GM18867 (cell line): ENCODE results near the gene OPTC.

Source experiments
- ATAC-seq: cut with Tn5 transposase; IDR thresholded peaks from one replicate; pipeline ENCODE4 v1.9.1; 2021; ENCODE audit warnings: mild to moderate bottlenecking, moderate library complexity; ENCODE audit not compliant: unreplicated experiment

OPTC gene

GRCh38 chr1:203488539-203488938 is 5.4 kb upstream of the OPTC start:
- ATAC-seq: no peak

- no peak for ATAC-seq
Observed at GRCh38 chr1:203490607-203491006, 3.3 kb upstream of the OPTC start.

GRCh38 chr1:203491664-203492063 is 2.3 kb upstream of the OPTC start:
- ATAC-seq: no peak

GRCh38 chr1:203492082-203492747 is 1.7 kb upstream of the OPTC start:
- ATAC-seq: no peak

- ATAC-seq: no peak
Observed at GRCh38 chr1:203492748-203493130, 1.2 kb upstream of the OPTC start.

- ATAC-seq: no peak
Observed at GRCh38 chr1:203495845-203496244, 1.9 kb downstream of the OPTC start.

- ATAC-seq: no peak
Observed at GRCh38 chr1:203497269-203497777, 3.4 kb downstream of the OPTC start.

GRCh38 chr1:203499643-203500278 is 5.8 kb downstream of the OPTC start:
- no peak for ATAC-seq

GRCh38 chr1:203500279-203500678 is 6.3 kb downstream of the OPTC start:
- ATAC-seq: no peak

- ATAC-seq: no peak
Observed at GRCh38 chr1:203503836-203504235, 9.9 kb downstream of the OPTC start.

- ATAC-seq: peak; percentile 46
Observed at GRCh38 chr1:203504400-203505250, 10.7 kb downstream of the OPTC start.

GRCh38 chr1:203505526-203506204 is 11.7 kb downstream of the OPTC start:
- ATAC-seq: no peak

GRCh38 chr1:203506858-203507626 is 13.1 kb downstream of the OPTC start:
- ATAC-seq: no peak

- ATAC-seq: no peak
Observed at GRCh38 chr1:203507759-203508158, 13.8 kb downstream of the OPTC start.

- ATAC-seq: no peak
Observed at GRCh38 chr1:203508463-203509073, 14.6 kb downstream of the OPTC start.

GRCh38 chr1:203509135-203509534 is 15.2 kb downstream of the OPTC start:
- ATAC-seq: no peak

- ATAC-seq: no peak
Observed at GRCh38 chr1:203511513-203511912, 17.6 kb downstream of the OPTC start.

- ATAC-seq: no peak
Observed at GRCh38 chr1:203511930-203512329, 18.0 kb downstream of the OPTC start.

GRCh38 chr1:203512517-203512847 is 18.5 kb downstream of the OPTC start:
- no peak for ATAC-seq
